ENCODE data around the gene SOST.

The SOST gene

DNA sequence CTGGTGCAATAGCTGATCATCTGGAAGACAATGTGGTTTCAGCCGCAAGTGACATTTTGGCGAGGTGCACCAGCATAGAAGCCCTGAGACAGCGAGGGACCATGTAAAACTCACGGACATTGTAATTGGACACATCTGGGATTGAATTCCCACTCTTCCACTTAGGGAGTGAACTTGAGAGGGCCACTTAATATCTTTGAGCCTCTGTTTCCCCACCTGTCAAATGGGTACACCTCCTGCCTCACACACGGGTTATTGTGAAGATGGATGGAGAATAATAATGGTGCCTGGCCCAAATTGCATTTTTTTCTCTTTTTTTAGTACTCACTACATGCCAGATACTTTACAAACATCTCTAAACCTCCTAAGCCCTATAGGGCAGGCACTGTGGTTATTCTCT is 51.4 kb downstream of the SOST start:
- no peak for DNase-seq (ENCODE audit: low read depth)

DNA sequence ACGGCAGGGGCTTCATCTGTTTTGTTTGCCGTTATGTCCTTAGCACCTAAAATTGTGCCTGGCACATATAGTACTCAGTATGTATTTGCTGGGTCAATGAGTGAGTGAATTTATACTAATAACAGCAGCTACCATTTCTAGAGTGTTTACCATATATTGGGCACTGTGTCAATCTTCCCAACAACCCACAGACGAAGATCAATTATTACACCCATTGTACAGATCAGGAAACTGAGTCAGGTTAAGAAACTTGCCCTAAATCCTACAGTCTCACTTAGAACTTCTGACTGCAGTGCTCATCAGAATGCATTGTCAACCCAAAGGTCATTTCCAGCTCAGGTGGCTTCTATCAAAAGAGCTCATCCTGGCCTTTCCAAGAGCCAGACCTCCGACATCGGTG is 52.4 kb downstream of the SOST start:
- DNase-seq (ENCODE audit: low read depth) = no peak
